SU-DHL-6 (cell line): ENCODE data around the gene CDC42EP5.

ENCODE experiments used
- CTCF ChIP-seq: fragments of 200-600 bp; sonication (generic); IDR thresholded peaks from one replicate; pipeline ENCODE4 v1.5.1; 2017; ENCODE audit warnings: antibody characterized with exemption, mild to moderate bottlenecking, low read length, moderate library complexity; ENCODE audit not compliant: insufficient read depth, poor library complexity, severe bottlenecking
- EZH2phosphoT487 ChIP-seq: fragments of 200-600 bp; sonication (generic), shearing (Covaris generic); conservative IDR thresholded peaks from 2 replicates; pipeline ENCODE4 v1.6.1; 2018; ENCODE audit warnings: mild to moderate bottlenecking, antibody characterized with exemption, low read length, moderate library complexity, mixed read lengths

- TF ChIP-seq EZH2phosphoT487: no peak
- no peak for TF ChIP-seq CTCF
Measured at GRCh38 chr19:54429545-54430227, 43.4 kb downstream of the CDC42EP5 start.
